ENCODE results near the gene IQGAP2.
A peak's percentile ranks its signal among the peaks of the same experiment; 100 is the strongest.
"Not testable (repeated sequence)": the region's sequence is repeated elsewhere in the genome, so short reads cannot be mapped to it uniquely, and the experiment has no call there.

The IQGAP2 gene, protein sequence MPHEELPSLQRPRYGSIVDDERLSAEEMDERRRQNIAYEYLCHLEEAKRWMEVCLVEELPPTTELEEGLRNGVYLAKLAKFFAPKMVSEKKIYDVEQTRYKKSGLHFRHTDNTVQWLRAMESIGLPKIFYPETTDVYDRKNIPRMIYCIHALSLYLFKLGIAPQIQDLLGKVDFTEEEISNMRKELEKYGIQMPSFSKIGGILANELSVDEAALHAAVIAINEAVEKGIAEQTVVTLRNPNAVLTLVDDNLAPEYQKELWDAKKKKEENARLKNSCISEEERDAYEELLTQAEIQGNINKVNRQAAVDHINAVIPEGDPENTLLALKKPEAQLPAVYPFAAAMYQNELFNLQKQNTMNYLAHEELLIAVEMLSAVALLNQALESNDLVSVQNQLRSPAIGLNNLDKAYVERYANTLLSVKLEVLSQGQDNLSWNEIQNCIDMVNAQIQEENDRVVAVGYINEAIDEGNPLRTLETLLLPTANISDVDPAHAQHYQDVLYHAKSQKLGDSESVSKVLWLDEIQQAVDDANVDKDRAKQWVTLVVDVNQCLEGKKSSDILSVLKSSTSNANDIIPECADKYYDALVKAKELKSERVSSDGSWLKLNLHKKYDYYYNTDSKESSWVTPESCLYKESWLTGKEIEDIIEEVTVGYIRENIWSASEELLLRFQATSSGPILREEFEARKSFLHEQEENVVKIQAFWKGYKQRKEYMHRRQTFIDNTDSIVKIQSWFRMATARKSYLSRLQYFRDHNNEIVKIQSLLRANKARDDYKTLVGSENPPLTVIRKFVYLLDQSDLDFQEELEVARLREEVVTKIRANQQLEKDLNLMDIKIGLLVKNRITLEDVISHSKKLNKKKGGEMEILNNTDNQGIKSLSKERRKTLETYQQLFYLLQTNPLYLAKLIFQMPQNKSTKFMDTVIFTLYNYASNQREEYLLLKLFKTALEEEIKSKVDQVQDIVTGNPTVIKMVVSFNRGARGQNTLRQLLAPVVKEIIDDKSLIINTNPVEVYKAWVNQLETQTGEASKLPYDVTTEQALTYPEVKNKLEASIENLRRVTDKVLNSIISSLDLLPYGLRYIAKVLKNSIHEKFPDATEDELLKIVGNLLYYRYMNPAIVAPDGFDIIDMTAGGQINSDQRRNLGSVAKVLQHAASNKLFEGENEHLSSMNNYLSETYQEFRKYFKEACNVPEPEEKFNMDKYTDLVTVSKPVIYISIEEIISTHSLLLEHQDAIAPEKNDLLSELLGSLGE (N-terminal part only)

DNA sequence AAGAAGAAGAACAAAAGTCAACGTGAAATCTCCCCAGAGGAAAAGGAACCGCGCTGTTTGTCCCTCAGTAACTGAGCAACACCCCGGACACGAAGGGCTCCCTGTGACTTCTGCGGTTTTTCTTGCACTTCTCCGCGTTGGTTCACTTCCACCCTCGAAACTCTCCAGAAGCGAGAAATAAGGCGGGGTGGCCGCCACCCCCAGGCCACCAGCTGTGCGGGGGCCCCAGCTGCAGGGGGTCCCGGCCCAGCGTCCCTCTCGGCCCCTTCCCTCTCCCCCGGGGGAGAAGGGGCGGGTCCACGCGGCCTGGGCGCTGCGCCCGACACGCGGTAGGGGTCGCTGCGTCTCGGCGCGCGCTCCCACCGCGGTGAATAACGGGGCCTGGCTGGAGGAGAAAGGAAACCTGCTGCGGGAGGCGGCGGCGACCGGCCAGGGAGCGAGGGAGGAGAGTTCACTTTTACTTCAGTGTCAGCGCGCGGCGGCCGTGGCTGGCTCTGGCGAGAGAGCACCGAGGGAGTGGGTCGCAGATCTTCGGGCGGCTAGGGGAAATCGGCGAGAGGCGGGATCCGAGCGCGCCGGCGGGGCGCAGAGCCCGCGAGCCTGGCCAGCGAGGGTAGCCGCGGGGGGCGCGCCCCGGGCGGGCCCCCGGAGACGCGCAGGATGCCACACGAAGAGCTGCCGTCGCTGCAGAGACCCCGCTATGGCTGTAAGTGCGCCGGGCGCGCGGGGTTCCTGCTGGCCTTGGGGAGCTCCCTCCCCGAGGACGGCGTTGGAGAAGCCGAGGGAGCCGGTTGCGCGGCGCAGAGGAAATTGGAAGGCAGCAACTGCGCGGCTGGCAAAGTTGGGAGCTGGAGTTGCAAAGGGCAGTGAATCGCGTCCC, at the start of gene IQGAP2:
Gene IQGAP2 (plus strand): TSS at position 400 of the 880 bp plus-strand sequence. CDS start 261 bp downstream, at position 661.
- H3K4me1 Mint-ChIP-seq: peaks cover 60% of the 10 kb centered on the region
- no peaks in the 10 kb centered on the region for H3K36me3 Mint-ChIP-seq
- H3K4me3 Mint-ChIP-seq: peak within 1 kb of the TSS; percentile 96
- H3K27ac Mint-ChIP-seq: peak within 1 kb of the TSS; percentile 98
- no peaks in the 10 kb centered on the region for H3K9me3 Mint-ChIP-seq
- no peaks in the 10 kb centered on the region for H3K27me3 Mint-ChIP-seq

- Mint-ChIP-seq H3K27ac (no peak overlapping the region), H3K27me3 (no peaks in the 10 kb centered on the region), H3K36me3 (no peaks in the 10 kb centered on the region), H3K4me3 (no peak overlapping the region), H3K9me3 (no peaks in the 10 kb centered on the region), H3K4me1 (no peaks in the 10 kb centered on the region)
These were observed 46.2 kb upstream of the IQGAP2 start for GRCh38 chr5:76356887-76357286.

GRCh38 chr5:76363352-76364225, 39.5 kb upstream of the IQGAP2 start:
- H3K27ac Mint-ChIP-seq: no peak overlapping the region
- H3K27me3 Mint-ChIP-seq: no peaks in the 10 kb centered on the region
- H3K4me3 Mint-ChIP-seq: no peak overlapping the region
- H3K36me3 Mint-ChIP-seq: no peaks in the 10 kb centered on the region
- H3K9me3 Mint-ChIP-seq: no peaks in the 10 kb centered on the region
- peaks cover 21% of the 10 kb centered on the region for H3K4me1 Mint-ChIP-seq

GRCh38 chr5:76364226-76364589, 38.9 kb upstream of the IQGAP2 start:
- Mint-ChIP-seq H3K27ac (no peak overlapping the region), H3K27me3 (no peaks in the 10 kb centered on the region), H3K4me3 (no peak overlapping the region), H3K4me1 (peaks cover 27% of the 10 kb centered on the region), H3K9me3 (no peaks in the 10 kb centered on the region), H3K36me3 (no peaks in the 10 kb centered on the region)

DNA sequence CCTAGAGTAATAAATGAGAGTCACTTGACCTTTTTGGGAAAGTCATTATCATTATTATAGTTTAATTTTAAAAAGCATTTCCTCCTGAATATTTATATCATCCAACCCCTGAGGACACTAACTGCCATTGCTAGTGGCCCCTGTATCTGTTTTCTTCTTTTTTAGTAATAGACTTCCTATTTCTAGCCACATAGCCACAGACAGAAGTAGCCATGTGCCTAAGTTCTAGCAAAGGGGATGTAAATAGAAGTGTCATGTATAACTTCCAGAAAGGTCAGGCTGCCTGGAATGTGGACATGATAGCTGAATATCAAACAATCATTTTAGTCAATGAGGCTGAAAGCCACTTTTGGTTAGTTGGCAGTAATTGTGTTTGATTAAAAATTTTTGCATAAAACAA, 37.5 kb upstream of the IQGAP2 start:
- peaks cover 27% of the 10 kb centered on the region for H3K4me1 Mint-ChIP-seq
- H3K4me3 Mint-ChIP-seq: no peak overlapping the region
- H3K36me3 Mint-ChIP-seq: no peaks in the 10 kb centered on the region
- no peaks in the 10 kb centered on the region for H3K9me3 Mint-ChIP-seq
- no peak overlapping the region for H3K27ac Mint-ChIP-seq
- H3K27me3 Mint-ChIP-seq: no peaks in the 10 kb centered on the region

- no peak overlapping the region for H3K27ac Mint-ChIP-seq
- peaks cover 27% of the 10 kb centered on the region for H3K4me1 Mint-ChIP-seq
These were observed 36.5 kb upstream of the IQGAP2 start for GRCh38 chr5:76366596-76366995.

GRCh38 chr5:76367623-76368371, 35.3 kb upstream of the IQGAP2 start:
- Mint-ChIP-seq H3K27ac (peak overlapping the region; percentile 87), H3K4me3 (no peak overlapping the region), H3K9me3 (no peaks in the 10 kb centered on the region), H3K27me3 (no peaks in the 10 kb centered on the region), H3K4me1 (peaks cover 29% of the 10 kb centered on the region), H3K36me3 (no peaks in the 10 kb centered on the region)

More at GRCh38 chr5:76366596-76366995, 36.5 kb upstream of the IQGAP2 start:
- Mint-ChIP-seq H3K27me3 (no peaks in the 10 kb centered on the region), H3K9me3 (no peaks in the 10 kb centered on the region), H3K4me3 (no peak overlapping the region), H3K36me3 (no peaks in the 10 kb centered on the region)

GRCh38 chr5:76368941-76369340, 34.1 kb upstream of the IQGAP2 start:
- no peaks in the 10 kb centered on the region for H3K27me3 Mint-ChIP-seq

GRCh38 chr5:76369668-76370067, 33.4 kb upstream of the IQGAP2 start:
- peaks cover 26% of the 10 kb centered on the region for H3K4me1 Mint-ChIP-seq
- not testable (repeated sequence) for H3K36me3 Mint-ChIP-seq, H3K9me3 Mint-ChIP-seq, H3K27me3 Mint-ChIP-seq, H3K4me3 Mint-ChIP-seq
- H3K27ac Mint-ChIP-seq: peak overlapping the region; percentile 23

More at GRCh38 chr5:76368941-76369340, 34.1 kb upstream of the IQGAP2 start:
- no peaks in the 10 kb centered on the region for H3K9me3 Mint-ChIP-seq
- no peak overlapping the region for H3K4me3 Mint-ChIP-seq
- H3K36me3 Mint-ChIP-seq: no peaks in the 10 kb centered on the region
- peak overlapping the region; percentile 74 for H3K27ac Mint-ChIP-seq
- peaks cover 29% of the 10 kb centered on the region for H3K4me1 Mint-ChIP-seq

DNA sequence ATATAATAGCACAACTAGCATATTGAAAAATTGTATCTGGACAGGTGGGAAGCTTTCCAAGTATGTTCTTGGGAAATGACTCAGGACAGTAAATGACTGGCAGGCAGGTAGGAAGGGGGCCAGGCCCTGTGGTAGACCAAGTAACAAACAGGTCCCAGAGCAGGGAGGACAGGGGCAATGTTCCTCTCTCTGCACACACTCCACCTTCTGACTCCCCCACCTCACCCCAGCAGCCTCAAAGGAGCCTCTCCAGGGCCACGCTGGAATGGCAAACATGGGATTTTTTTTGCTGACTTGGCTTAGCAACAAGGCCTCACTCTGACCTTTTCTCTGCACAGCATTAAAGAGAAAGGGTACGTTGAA, 31.1 kb upstream of the IQGAP2 start:
- H3K9me3 Mint-ChIP-seq: no peaks in the 10 kb centered on the region
- H3K27ac Mint-ChIP-seq: no peak overlapping the region
- no peak overlapping the region for H3K4me3 Mint-ChIP-seq
- H3K27me3 Mint-ChIP-seq: no peaks in the 10 kb centered on the region
- no peaks in the 10 kb centered on the region for H3K36me3 Mint-ChIP-seq
- H3K4me1 Mint-ChIP-seq: peaks cover 32% of the 10 kb centered on the region

- Mint-ChIP-seq H3K27me3 (no peaks in the 10 kb centered on the region), H3K36me3 (no peaks in the 10 kb centered on the region), H3K9me3 (no peaks in the 10 kb centered on the region), H3K4me3 (no peak overlapping the region), H3K4me1 (peaks cover 26% of the 10 kb centered on the region), H3K27ac (no peak overlapping the region)
These were observed 30.6 kb upstream of the IQGAP2 start for GRCh38 chr5:76372323-76373054.

- no peak overlapping the region for H3K4me3 Mint-ChIP-seq
- peaks cover 27% of the 10 kb centered on the region for H3K4me1 Mint-ChIP-seq
- no peaks in the 10 kb centered on the region for H3K27me3 Mint-ChIP-seq
- H3K9me3 Mint-ChIP-seq: no peaks in the 10 kb centered on the region
- H3K36me3 Mint-ChIP-seq: no peaks in the 10 kb centered on the region
- no peak overlapping the region for H3K27ac Mint-ChIP-seq
These were observed 26.8 kb upstream of the IQGAP2 start for GRCh38 chr5:76376148-76376865.
